ENCODE data around the gene KCNIP4. TPM values are rescaled to one million over a fixed set of nuclear protein-coding genes. Genes with fewer than 3 reads are reported as not detected.

Gene KCNIP4
- total RNA-seq, 4 donors from 2014 or later, result 0.19 to 0.50 (median 0.34) TPM; not detected in 1

DNA sequence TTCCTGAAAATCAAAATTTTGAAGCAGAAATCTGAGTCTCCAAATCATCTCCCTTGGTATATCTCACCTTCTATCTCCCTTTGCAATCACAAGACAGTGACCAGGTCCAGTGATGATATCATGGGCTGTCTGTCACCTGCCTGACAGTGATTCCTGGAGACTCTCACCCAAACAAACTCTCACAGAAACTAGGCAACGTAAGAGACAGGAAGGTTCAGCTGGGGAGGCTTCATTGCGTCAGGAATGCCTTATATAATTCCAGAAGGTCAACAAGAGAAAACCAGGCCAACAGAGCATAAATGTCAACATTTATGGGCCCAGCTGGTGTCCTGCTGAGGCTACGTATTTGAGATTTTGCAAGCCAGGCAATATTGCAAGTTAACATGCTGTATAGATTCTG is 412.7 kb downstream of the KCNIP4 start:
- intact Hi-C loops (cut with DNase I), result no loop called here
- TF ChIP-seq POLR2AphosphoS5 (IDR thresholded peaks at IDR 0.05) (no peak), POLR2A (IDR thresholded peaks at IDR 0.05; ENCODE audit: low read depth) (no peak), CTCF (IDR thresholded peaks at IDR 0.05) (no peak), EP300 (IDR thresholded peaks at IDR 0.05) (no peak)
- Histone ChIP-seq H3K27ac (replicated peaks in 1 of 4) (no peak overlapping the region), H3K36me3 (no peaks in the 10 kb centered on the region), H3K9me3 (no peaks in the 10 kb centered on the region), H3K4me1 (no peaks in the 10 kb centered on the region), H3K4me3 (no peak overlapping the region), H3K27me3 (no peaks in the 10 kb centered on the region)
- no peak for DNase-seq (ENCODE audit: extremely low spot score)
- WGBS, result 68% methylated on average over 3 of the region's 3 CpGs

DNA sequence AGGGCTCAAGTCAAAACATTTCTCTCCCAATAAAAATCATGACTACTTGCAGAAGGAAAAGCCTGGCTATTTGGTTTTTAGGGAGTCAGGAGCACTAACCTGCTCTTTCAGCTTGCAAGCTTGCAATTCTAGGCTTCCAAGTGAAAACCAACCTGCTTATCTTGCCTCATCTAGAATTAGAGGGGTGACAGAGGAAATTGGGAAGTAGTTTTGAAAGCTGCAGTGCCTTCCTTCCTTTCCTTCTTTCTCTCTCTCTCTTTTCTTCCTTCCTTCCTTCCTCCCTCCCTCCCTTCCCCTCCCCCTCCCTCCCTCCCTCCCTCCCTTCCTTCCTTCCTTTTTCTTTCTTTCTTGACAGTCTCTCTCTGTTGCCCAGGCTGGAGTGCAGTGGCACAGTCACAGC is 417.5 kb downstream of the KCNIP4 start:
- Histone ChIP-seq H3K4me1 (no peaks in the 10 kb centered on the region), H3K27ac (replicated peaks in 1 of 4) (no peak overlapping the region), H3K4me3 (no peak overlapping the region), H3K27me3 (no peaks in the 10 kb centered on the region), H3K36me3 (no peaks in the 10 kb centered on the region), H3K9me3 (no peaks in the 10 kb centered on the region)
- no peak for DNase-seq (ENCODE audit: extremely low spot score)
- intact Hi-C loops (cut with DNase I), result no loop called here
- no peak for TF ChIP-seq CTCF (IDR thresholded peaks at IDR 0.05)
- no peak for TF ChIP-seq EP300 (IDR thresholded peaks at IDR 0.05)
- TF ChIP-seq POLR2AphosphoS5 (IDR thresholded peaks at IDR 0.05), result no peak
- no peak for TF ChIP-seq POLR2A (IDR thresholded peaks at IDR 0.05; ENCODE audit: low read depth)

- no peaks in the 10 kb centered on the region for H3K9me3 ChIP-seq
- H3K4me3 ChIP-seq, result no peak overlapping the region
- intact Hi-C loops (cut with DNase I), result no loop called here
- TF ChIP-seq POLR2A (IDR thresholded peaks at IDR 0.05; ENCODE audit: low read depth) (no peak), POLR2AphosphoS5 (IDR thresholded peaks at IDR 0.05) (no peak), CTCF (IDR thresholded peaks at IDR 0.05) (no peak), EP300 (IDR thresholded peaks at IDR 0.05) (no peak)
- no peak overlapping the region for H3K27ac ChIP-seq (replicated peaks in 1 of 4)
- H3K27me3 ChIP-seq, result no peaks in the 10 kb centered on the region
- WGBS, result 64% methylated on average over 1 of the region's 1 CpG
- no peak for DNase-seq (ENCODE audit: extremely low spot score)
- H3K36me3 ChIP-seq, result no peaks in the 10 kb centered on the region
- no peaks in the 10 kb centered on the region for H3K4me1 ChIP-seq
Measured at GRCh38 chr4:21529214-21529613, 419.4 kb downstream of the KCNIP4 start.

DNA sequence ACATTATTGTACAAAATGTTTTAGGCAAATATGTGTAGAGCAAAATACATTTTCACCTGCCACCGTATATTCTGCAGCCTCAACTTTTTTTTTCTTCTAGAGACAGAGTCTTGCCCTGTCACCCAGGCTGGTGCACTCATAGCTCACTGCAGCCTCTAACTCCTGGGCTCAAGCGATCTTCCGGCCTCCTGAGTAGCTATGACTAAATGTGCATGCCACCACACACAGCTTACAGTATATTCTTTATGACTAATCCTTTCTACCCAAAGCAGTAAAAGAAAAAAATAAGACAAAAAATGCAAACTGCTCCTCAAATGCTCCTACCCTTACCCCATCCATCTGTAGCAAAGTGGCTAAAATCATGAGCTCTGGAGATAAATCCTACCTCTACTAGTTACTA is 426.3 kb downstream of the KCNIP4 start:
- no peak for TF ChIP-seq POLR2AphosphoS5 (IDR thresholded peaks at IDR 0.05)
- TF ChIP-seq EP300 (IDR thresholded peaks at IDR 0.05), result no peak
- TF ChIP-seq POLR2A (IDR thresholded peaks at IDR 0.05; ENCODE audit: low read depth), result no peak
- TF ChIP-seq CTCF (IDR thresholded peaks at IDR 0.05), result no peak
- Histone ChIP-seq H3K27ac (replicated peaks in 1 of 4) (no peak overlapping the region), H3K36me3 (no peaks in the 10 kb centered on the region), H3K4me1 (no peaks in the 10 kb centered on the region), H3K4me3 (no peak overlapping the region), H3K27me3 (no peaks in the 10 kb centered on the region), H3K9me3 (no peaks in the 10 kb centered on the region)
- DNase-seq (ENCODE audit: extremely low spot score), result no peak
- intact Hi-C loops (cut with DNase I), result no loop called here
- 89% methylated on average over 3 of the region's 3 CpGs for WGBS

- intact Hi-C loops (cut with DNase I), result loop anchor here (5.0 kb wide), 1 partner anchor 250 kb away; no protein-coding TSS in a partner anchor
- no peak for DNase-seq (ENCODE audit: extremely low spot score)
- no peaks in the 10 kb centered on the region for H3K27me3 ChIP-seq
- no peaks in the 10 kb centered on the region for H3K9me3 ChIP-seq
- H3K27ac ChIP-seq (replicated peaks in 1 of 4), result no peak overlapping the region
- H3K4me3 ChIP-seq, result no peak overlapping the region
- H3K36me3 ChIP-seq, result no peaks in the 10 kb centered on the region
- H3K4me1 ChIP-seq, result no peaks in the 10 kb centered on the region
- 75% methylated on average over 5 of the region's 5 CpGs for WGBS
- TF ChIP-seq EP300 (IDR thresholded peaks at IDR 0.05), result no peak
Measured at GRCh38 chr4:21517126-21517859, 431.3 kb downstream of the KCNIP4 start.

Measured in esophagus muscularis mucosa (tissue), 4 donors.